ENCODE measurements around the gene ETV5.

ETV5 gene

GRCh38 chr3:186118692-186119091, 9.8 kb upstream of the ETV5 start:
- WGBS = 95% methylated on average over 5 of the region's 5 CpGs
- H2BK15ac ChIP-seq (ENCODE audit: low read depth, poor library complexity, severe bottlenecking) = no peak overlapping the region

DNA sequence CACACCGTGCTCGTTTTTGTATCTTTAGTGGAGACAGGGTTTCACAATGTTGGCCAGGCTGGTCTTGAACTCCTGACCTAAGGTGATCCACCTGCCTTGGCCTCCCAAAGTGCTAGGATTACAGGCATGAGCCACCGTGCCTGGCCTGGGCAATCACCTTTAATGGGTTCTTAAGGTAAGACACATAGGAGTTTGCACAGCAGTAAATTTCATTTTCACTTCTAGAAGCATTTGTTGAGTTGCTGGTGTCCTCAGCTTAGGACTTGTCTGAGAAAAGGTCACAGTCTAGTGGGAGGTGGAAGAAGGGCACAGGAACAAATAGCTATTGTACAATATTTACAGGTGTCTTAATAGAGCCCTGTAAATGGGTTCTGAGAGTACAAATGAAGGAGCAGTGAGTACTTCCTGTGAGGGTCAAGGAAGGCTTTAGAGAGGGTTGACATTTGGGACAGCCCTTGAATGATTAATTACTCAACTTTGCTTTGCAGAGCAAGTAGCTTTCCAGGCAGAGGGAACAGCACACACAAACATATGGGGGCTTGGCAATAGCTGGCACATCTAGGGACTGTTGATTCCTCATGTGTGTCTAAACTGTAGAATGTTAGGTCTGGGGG, 8.7 kb upstream of the ETV5 start:
- H3K4me3 ChIP-seq (ENCODE audit: insufficient read depth in 1 of 2, low read depth in 1 of 2, low read length in 2 of 2) = no peak overlapping the region
- no peak overlapping the region for H3K23ac ChIP-seq (ENCODE audit: low read length in 2 of 2)
- no peak overlapping the region for H2AFZ ChIP-seq (ENCODE audit: low read depth, low read length)
- no peaks in the 10 kb centered on the region for H3K36me3 ChIP-seq (ENCODE audit: control insufficient read depth in 1 of 2, insufficient read depth in 2 of 2, low read depth in 1 of 2, low read length in 2 of 2)
- H3K4me2 ChIP-seq (ENCODE audit: low read length, poor library complexity, severe bottlenecking) = no peak overlapping the region
- H4K8ac ChIP-seq (ENCODE audit: low read length) = no peak overlapping the region
- H2AK5ac ChIP-seq (ENCODE audit: low read length, severe bottlenecking) = no peak overlapping the region
- no peak for DNase-seq
- H3K14ac ChIP-seq (ENCODE audit: low read length in 2 of 2) = no peak overlapping the region
- H3K4me1 ChIP-seq (ENCODE audit: control insufficient read depth, insufficient read depth, low read depth, low read length) = peaks cover 5% of the 10 kb centered on the region
- H3K27me3 ChIP-seq (ENCODE audit: control insufficient read depth in 1 of 2, insufficient read depth in 1 of 2, low read length in 2 of 2) = peaks cover 35 to 38% of the 10 kb centered on the region in 2 experiments
- H3K79me1 ChIP-seq (replicated peaks; ENCODE audit: low read length, poor library complexity, severe bottlenecking) = no peaks in the 10 kb centered on the region
- no peak overlapping the region for H4K91ac ChIP-seq (ENCODE audit: low read length)
- 87% methylated on average over 3 of the region's 3 CpGs for WGBS
- H2BK15ac ChIP-seq (ENCODE audit: low read depth, poor library complexity, severe bottlenecking) = no peak overlapping the region
- no peak overlapping the region for H3K18ac ChIP-seq (ENCODE audit: low read depth in 1 of 2, low read length in 2 of 2)
- H3K27ac ChIP-seq (ENCODE audit: low read length, poor library complexity, severe bottlenecking) = no peak overlapping the region
- H3K9me3 ChIP-seq (ENCODE audit: control insufficient read depth, low read length) = no peaks in the 10 kb centered on the region
- no peak overlapping the region for H2BK120ac ChIP-seq (ENCODE audit: low read depth, low read length)
- H3K4ac ChIP-seq (ENCODE audit: low read depth in 1 of 2, low read length in 2 of 2) = no peak overlapping the region
- H3K9ac ChIP-seq (ENCODE audit: low read length) = no peak overlapping the region
- no peak overlapping the region for H2BK5ac ChIP-seq (ENCODE audit: low read depth, low read length, poor library complexity, severe bottlenecking)
- H2BK12ac ChIP-seq (ENCODE audit: low read length in 2 of 2) = no peak overlapping the region

More at GRCh38 chr3:186118692-186119091, 9.8 kb upstream of the ETV5 start:
- H3K27ac ChIP-seq (ENCODE audit: low read length, poor library complexity, severe bottlenecking) = no peak overlapping the region
- no peak overlapping the region for H2AFZ ChIP-seq (ENCODE audit: low read depth, low read length)
- no peak overlapping the region for H3K18ac ChIP-seq (ENCODE audit: low read depth in 1 of 2, low read length in 2 of 2)
- H3K4me3 ChIP-seq (ENCODE audit: insufficient read depth in 1 of 2, low read depth in 1 of 2, low read length in 2 of 2) = no peak overlapping the region
- H2BK120ac ChIP-seq (ENCODE audit: low read depth, low read length) = no peak overlapping the region
- H2AK5ac ChIP-seq (ENCODE audit: low read length, severe bottlenecking) = no peak overlapping the region
- no peak for DNase-seq
- no peak overlapping the region for H4K8ac ChIP-seq (ENCODE audit: low read length)
- H3K4me2 ChIP-seq (ENCODE audit: low read length, poor library complexity, severe bottlenecking) = no peak overlapping the region
- no peak overlapping the region for H3K4ac ChIP-seq (ENCODE audit: low read depth in 1 of 2, low read length in 2 of 2)
- peaks cover 8% of the 10 kb centered on the region for H3K4me1 ChIP-seq (ENCODE audit: control insufficient read depth, insufficient read depth, low read depth, low read length)
- peaks cover 32 to 38% of the 10 kb centered on the region in 2 experiments for H3K27me3 ChIP-seq (ENCODE audit: control insufficient read depth in 1 of 2, insufficient read depth in 1 of 2, low read length in 2 of 2)
- no peak overlapping the region for H3K9ac ChIP-seq (ENCODE audit: low read length)
- H2BK5ac ChIP-seq (ENCODE audit: low read depth, low read length, poor library complexity, severe bottlenecking) = no peak overlapping the region
- H3K14ac ChIP-seq (ENCODE audit: low read length in 2 of 2) = no peak overlapping the region
- no peak overlapping the region for H4K91ac ChIP-seq (ENCODE audit: low read length)
- no peaks in the 10 kb centered on the region for H3K79me1 ChIP-seq (replicated peaks; ENCODE audit: low read length, poor library complexity, severe bottlenecking)
- no peak overlapping the region for H3K23ac ChIP-seq (ENCODE audit: low read length in 2 of 2)
- H3K36me3 ChIP-seq (ENCODE audit: control insufficient read depth in 1 of 2, insufficient read depth in 2 of 2, low read depth in 1 of 2, low read length in 2 of 2) = no peaks in the 10 kb centered on the region
- H2BK12ac ChIP-seq (ENCODE audit: low read length in 2 of 2) = no peak overlapping the region
- H3K9me3 ChIP-seq (ENCODE audit: control insufficient read depth, low read length) = no peaks in the 10 kb centered on the region

- Histone ChIP-seq H3K18ac (ENCODE audit: low read depth in 1 of 2, low read length in 2 of 2) (no peak overlapping the region), H3K9ac (ENCODE audit: low read length) (no peak overlapping the region), H3K27me3 (ENCODE audit: control insufficient read depth in 1 of 2, insufficient read depth in 1 of 2, low read length in 2 of 2) (peaks cover 27 to 35% of the 10 kb centered on the region in 2 experiments), H2BK12ac (ENCODE audit: low read length in 2 of 2) (no peak overlapping the region), H3K4me1 (ENCODE audit: control insufficient read depth, insufficient read depth, low read depth, low read length) (peaks cover 5% of the 10 kb centered on the region), H3K79me1 (replicated peaks; ENCODE audit: low read length, poor library complexity, severe bottlenecking) (no peaks in the 10 kb centered on the region), H4K91ac (ENCODE audit: low read length) (no peak overlapping the region), H3K27ac (ENCODE audit: low read length, poor library complexity, severe bottlenecking) (no peak overlapping the region), H3K4ac (ENCODE audit: low read depth in 1 of 2, low read length in 2 of 2) (no peak overlapping the region), H3K4me3 (ENCODE audit: insufficient read depth in 1 of 2, low read depth in 1 of 2, low read length in 2 of 2) (no peak overlapping the region), H3K23ac (ENCODE audit: low read length in 2 of 2) (no peak overlapping the region), H2BK5ac (ENCODE audit: low read depth, low read length, poor library complexity, severe bottlenecking) (no peak overlapping the region), H3K4me2 (ENCODE audit: low read length, poor library complexity, severe bottlenecking) (no peak overlapping the region), H3K14ac (ENCODE audit: low read length in 2 of 2) (no peak overlapping the region), H3K36me3 (ENCODE audit: control insufficient read depth in 1 of 2, insufficient read depth in 2 of 2, low read depth in 1 of 2, low read length in 2 of 2) (no peaks in the 10 kb centered on the region), H2AK5ac (ENCODE audit: low read length, severe bottlenecking) (no peak overlapping the region), H3K9me3 (ENCODE audit: control insufficient read depth, low read length) (no peaks in the 10 kb centered on the region), H2BK15ac (ENCODE audit: low read depth, poor library complexity, severe bottlenecking) (no peak overlapping the region), H2AFZ (ENCODE audit: low read depth, low read length) (no peak overlapping the region), H2BK120ac (ENCODE audit: low read depth, low read length) (no peak overlapping the region), H4K8ac (ENCODE audit: low read length) (no peak overlapping the region)
- no peak for DNase-seq
- 91% methylated on average over 14 of the region's 15 CpGs for WGBS
Measured at GRCh38 chr3:186115239-186115996, 6.5 kb upstream of the ETV5 start.
